Adrenal gland (tissue), 5 donors: ENCODE data around the gene PLG.

Experiments
- CTCF ChIP-seq, 6 experiments: fragments of 450-650 bp in 4 of 6; fragments of 200-600 bp in 2 of 6; sonication (generic) in 1 of 6; IDR thresholded peaks; 1 replicate in 5 of 6; 2 replicates in 1 of 6; pipeline versions ENCODE4 v1.5.1 to v1.8.0; 2016 to 2021; ENCODE audit warnings: antibody characterized with exemption in 6 of 6, mild to moderate bottlenecking in 2 of 6, moderate library complexity in 1 of 6
- POLR2A ChIP-seq, 2 donors: fragments of 450-650 bp; IDR thresholded peaks; one replicate each; pipeline ENCODE4 v1.6.1; 2017; ENCODE audit warnings: antibody characterized with exemption in 2 of 2, mild to moderate bottlenecking in 2 of 2, moderate library complexity in 1 of 2
- donor health status: DM: no; HTN: no; CAD: no.

- no peak for TF ChIP-seq CTCF (IDR thresholded peaks at IDR 0.05)
- no peak for TF ChIP-seq POLR2A (IDR thresholded peaks at IDR 0.05)
These were observed 33.5 kb upstream of the PLG start for GRCh38 chr6:160668589-160668988.
